GM19035 (cell line): ENCODE measurements around the gene PLEKHA8.
A peak's percentile ranks its signal among the peaks of the same experiment; 100 is the strongest.
"Not testable (repeated sequence)": the region's sequence is repeated elsewhere in the genome, so short reads cannot be mapped to it uniquely, and the experiment has no call there.

ENCODE experiments used
- ATAC-seq: cut with Tn5 transposase; IDR thresholded peaks from one replicate; pipeline ENCODE4 v1.9.1; 2021; ENCODE audit not compliant: unreplicated experiment

The PLEKHA8 gene

DNA sequence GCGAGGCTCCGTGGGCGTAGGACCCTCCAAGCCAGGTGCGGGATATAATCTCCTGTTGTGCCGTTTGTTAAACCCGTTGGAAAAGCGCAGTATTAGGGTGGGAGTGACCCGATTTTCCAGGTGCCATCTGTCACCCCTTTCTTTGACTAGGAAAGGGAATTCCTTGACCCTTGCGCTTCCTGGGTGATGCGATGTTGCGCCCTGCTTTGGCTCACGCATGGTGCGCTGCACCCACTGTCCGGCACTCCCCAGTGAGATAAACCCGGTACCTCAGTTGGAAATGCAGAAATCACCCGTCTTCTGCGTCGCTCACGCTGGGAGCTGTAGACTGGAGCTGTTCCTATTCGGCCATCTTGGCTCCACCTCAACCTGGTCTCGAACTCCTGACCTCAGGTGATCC, 70.4 kb downstream of the PLEKHA8 start:
- ATAC-seq = not testable (repeated sequence)

DNA sequence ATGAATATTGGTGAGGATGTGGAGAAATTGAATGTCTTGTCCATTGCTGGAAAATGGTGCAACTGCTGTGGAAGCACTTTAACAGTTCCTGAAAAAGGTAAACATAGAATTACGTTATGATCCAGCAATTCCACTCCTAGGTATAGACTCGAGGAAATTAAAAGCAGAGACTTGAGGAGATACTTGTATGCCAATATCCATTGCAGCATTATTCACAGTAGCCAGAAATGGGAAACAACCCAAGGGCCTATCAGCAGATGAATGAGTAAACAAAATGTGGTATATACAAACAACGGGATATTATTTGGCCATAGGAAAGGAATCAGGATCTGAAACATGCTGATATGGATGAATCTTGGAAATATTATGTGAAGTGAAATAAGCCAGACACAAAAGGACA, 74.1 kb downstream of the PLEKHA8 start:
- ATAC-seq = no peak

DNA sequence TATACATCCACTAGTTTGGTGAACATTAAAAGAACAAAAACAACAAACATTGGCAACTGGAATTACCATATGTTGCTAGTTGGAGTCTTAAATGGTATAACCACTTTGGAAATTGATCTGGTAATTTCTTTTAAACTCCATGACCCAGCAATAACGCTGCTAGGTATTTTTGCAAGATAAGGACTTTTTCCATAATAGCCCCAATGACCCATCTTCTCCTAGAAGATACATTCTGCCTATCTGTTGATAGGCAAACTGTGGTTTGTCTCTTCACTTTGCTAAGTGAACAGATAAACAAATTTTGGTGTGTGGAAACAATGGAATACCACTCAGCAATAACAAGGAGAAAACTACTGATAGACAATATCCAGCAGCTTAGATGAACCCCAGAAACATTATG, 75.9 kb downstream of the PLEKHA8 start:
- no peak for ATAC-seq

DNA sequence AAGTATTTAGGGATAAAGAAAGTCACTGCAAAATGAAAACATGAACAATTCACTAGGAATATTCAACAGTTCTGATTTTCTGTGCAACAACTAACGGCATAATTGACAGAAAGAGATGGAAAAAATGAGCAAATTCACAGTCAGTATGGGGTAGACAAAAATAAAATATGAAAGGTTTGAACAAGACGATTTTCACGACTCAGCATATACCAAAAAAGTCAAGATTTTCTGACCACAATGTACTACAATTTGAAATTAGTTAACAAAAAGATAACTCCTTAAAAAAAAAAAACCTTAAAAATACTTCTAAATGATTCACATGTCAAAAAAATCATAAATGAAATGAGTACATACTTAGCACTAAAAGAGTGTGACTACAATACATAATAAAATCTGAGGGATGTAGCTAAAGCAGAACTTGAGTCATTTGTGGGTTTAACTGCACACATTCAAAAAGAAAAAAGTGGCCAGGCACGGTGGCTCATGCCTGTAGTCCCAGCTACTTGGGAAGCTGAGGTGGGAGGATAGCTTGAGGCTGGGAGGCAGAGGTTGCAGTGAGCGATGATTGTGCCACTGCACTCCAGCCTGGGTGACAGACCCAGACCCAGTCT, 84.0 kb downstream of the PLEKHA8 start:
- ATAC-seq = no peak

DNA sequence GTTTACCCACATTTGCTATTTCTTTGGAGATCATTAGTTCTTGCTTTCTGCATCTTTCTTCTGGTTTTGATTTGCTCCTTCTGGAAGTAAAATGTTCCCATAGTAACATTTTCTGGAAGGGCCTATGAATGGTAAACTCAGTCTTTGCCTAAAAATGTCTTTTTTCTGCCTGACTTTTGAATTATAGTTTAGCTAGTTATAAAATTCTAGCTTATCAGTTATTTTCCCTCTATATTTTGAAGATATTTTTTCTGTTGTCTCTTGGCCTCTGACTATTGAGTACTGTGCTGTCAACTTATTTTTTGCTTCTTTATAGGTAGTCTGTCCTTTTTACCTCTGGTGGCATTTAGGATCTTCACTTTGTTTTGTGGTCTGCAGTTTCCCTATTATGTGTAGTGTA, 84.9 kb downstream of the PLEKHA8 start:
- no peak for ATAC-seq

DNA sequence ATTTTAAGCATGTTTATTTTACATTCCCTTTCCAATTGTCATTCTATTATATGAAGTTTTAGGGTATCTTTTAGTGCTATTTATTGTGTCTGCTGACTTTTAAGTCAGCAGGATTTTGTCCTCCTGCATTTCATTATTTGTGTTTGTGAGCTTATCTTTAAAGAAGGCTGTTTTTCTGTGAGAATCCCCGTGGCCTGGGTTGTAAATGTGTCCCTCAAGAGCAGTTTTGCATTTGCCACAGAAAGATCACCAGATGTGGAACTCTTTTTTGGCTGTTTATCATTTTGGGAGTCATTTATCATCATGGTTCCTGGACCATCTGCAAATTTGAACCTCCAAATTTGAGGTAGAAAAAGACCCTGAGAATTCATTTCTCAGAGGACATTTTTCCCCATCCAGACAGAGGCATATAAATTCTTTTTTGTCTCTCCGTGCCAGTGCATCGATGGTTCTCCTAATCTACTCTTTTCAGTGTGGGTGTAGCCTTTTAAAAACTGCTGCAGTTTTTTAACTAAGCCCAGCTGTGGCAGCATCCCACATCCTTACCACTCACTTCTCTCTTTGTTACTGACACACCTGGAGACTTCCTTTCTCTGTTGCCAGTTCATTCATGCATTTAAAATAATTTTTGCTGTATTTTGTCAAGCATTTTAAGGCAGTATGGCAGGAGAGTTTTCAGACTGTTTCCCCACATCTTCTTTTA, 86.5 kb downstream of the PLEKHA8 start:
- no peak for ATAC-seq

DNA sequence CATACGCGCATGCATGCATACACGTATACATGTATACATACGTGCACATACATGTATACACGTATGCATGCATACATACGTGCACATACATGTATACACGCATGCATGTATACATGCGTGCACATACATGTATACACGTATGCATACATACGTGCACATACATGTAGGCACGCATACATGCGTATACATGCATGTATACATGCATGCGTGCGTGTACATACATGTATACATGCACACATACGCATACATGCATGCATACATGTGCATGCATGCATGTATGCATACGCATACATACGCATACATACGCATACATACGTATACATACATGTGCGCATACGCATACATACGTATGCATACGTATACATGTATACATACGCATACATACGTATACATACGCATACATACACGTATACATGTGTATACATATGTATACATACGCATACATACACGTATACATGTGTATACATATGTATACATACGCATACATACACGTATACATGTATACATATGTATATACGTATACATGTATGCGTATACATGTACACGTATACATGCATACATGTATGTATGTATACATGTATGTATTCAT, 87.6 kb downstream of the PLEKHA8 start:
- no peak for ATAC-seq

DNA sequence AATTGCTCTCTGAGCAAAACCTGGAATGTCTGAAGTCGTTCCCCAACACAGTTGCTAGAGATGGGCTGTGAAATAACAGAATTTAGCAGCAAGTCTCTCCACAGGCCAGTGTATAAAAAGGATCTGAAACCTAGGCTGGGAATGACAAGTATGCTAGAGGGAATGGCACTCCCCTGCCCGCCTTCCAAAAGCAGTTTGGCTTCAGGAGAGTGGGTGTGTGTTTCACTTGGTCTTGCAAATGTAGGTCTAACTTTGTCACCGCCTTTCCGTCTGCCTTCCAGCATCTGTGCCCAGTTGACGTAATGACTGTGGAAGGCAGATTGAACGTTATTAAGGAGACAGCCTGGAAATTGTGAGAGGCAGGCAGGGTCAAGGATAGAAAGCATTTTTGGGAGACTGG, 88.6 kb downstream of the PLEKHA8 start:
- no peak for ATAC-seq

DNA sequence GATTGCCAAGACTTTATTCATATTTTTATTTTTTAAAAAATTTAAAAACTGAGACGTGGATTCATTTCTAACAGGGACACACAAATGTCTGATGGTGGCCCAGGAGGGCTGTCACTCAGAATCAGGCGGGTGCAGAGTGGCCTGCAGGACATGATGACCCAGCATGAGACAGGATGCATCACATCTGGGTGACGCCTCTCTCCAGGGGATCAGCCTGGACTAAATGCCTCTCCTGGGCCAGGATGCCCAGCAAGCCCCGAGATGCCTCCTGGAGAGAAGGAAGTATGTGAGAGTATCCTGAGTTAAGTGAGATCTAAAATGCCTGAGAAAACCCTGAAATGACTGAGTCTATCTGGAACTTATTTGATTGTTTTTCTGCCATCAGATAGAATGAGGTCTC, 89.7 kb downstream of the PLEKHA8 start:
- ATAC-seq = no peak

DNA sequence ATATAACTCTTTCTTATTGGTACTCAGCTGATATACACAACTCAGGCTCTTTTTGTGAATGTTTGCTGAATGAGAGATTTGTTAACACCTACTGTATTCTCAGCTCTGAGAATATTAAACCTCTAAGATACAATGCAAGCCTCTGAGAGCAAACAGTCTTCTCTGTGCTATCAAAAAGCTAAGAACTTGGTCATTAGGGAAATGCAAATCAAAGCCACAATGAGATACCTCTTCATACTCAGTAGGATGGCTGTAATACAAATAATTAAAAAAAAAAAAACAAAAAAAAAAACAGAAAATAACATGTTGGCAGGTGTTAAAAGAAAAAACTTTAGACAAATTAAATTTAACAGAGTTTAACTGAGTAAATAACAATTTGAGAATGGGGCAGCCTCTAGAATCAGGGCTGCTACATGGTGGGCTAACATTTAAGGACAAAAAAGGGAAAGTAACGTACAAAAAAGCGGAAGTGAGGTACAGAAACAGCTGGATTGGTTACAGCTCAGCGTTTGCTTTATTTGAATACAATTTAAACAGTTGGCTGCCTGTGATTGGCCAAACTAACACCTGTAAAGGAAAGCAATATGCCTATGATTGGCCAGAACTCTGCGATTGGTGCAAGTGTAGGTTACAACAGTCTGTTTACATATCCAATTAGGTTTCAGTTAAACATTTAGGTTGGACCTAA, 91.8 kb downstream of the PLEKHA8 start:
- no peak for ATAC-seq

DNA sequence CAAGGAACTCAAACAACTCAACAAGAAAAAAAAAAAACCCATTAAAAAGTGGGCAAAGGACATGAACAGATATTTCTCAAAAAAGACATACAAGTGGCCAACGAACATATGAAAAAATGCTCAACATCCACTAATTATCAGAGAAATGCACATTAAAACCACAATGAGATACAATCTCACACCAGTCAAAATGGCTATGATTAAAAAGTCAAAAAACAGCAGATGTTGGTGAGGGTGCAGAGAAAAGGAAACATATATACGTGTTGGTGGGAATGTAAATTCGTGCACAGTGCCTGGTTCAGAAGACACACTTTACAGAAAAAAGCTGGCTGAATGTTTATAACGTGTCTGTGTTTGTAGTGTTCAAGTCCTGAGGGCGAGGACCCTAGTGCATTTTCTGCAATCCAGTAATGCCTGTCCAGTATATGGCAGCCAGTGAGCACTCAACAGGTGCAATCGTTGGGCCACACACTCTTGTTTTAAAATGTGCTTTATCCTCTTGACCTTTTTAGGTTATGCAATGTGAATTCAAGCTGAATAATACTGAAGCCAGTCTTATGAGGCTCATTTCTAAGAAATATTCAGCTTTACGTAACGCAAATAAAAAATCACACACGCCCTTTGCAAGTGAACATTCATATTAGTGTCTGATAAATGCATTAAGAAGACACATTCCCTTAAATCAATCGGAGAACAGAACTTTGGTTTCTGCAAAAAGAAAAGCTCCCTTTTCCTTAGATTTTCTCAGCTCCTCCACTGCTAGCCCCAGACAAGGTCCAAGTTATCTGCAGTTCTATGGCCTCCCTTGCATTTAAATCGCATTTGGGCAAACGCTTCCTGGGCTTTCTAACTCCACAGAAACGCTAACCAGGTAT, 105.8 kb downstream of the PLEKHA8 start:
- no peak for ATAC-seq

DNA sequence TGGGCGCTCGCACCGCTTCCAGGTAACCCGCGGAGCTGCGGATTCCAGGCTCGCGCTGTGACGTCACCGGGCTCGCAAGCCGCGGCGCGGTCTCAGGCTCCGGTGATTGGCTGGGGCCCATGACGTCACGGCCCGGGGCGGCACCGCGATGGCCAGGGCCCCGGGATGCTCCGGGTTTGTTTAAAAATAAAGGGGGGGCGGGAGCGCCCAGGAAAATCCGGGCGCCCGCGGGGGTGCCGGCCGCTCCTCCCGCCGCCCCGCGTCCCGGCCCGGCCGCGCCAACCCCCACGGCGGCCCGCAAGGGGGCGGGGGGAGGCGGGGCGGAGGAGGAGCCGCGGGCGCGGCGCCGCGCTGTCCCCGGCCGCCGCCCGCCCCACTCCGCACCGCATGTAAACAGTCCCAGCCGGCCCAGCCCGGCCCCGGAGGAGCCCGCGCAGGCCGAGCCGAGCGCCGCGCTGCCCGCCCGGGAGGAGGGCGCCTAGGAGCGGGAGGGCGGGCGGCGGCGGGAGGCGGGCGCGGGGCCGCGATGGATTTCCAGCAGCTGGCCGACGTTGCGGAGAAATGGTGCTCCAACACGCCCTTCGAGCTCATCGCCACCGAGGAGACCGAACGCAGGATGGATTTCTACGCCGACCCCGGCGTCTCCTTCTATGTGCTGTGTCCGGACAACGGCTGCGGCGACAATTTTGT, 106.5 kb downstream of the PLEKHA8 start, which contains the start of gene MTURN:
Gene MTURN, plus strand, starts transcription at position 376 of the 690 bp plus-strand sequence. Its CDS starts 151 bp downstream, at position 527.
- ATAC-seq = peak; percentile 85

DNA sequence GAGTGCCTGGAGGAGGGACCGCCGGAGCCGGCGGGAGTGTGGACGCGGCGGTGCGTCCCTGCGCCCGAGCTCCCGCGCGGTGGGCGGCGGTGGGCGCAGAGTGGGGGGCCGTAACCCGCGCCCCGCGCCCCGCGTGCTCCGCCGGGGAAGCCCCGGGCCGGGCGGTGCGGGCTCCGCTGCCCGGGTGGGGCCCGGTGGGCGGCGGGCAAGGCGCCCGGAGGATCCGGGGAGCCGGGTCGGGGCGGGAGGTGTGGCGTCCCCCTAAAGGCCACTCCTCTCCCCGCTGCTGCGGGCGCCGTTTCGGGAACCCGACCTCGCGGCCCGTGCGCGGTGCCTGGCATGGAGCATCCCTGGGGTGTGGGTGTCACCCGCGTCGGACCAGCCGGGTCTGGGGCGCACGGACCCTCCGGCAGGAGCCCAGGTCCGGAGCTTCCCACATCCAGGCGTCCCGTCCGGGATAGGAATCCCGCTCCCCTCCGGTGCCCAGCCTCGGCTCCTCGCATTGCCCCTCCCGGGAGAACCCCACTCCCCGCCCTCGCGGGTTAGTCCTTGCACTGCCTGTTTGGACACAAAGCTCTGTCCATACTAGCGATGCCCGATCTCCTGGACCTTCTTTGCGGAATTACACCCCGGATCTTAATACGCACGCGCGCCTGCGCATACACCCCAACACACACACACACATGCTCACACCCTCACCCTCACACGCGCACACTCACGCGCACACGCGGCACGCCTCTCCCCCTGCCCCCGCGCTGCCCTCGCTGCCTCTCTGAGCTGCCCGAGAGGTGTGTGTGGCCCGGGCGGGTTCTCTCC, 107.3 kb downstream of the PLEKHA8 start:
- ATAC-seq = peak; percentile 34

DNA sequence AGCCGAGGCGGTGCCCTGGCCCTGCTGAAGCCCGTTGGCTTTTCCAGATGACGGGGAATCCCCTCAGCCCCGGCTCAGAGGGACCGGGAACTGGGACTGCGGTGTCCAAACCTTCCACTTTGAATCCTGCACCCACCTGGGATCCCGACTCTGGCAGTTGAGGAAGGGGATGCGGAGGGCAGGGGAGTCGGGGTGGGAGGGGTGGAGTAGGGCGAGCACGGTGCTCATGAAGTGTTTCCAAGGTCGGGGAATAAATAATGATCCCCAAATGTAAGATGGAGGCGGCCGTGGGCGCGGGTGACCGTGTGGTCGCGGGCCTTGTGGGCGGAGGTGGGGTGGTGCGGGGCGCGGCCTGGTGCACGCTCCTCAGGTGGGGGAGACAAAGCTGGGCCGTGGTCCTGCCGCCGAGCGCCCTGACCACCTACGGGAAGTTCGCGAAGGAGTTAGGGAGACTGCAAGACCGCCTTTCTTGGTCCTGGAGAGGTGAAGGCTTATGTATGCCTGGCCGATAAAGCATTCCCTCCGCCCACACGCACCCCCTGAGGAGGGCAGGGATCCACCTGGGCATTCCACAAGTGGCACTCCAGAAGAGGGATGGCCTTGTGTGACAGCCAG, 108.0 kb downstream of the PLEKHA8 start:
- ATAC-seq = no peak

DNA sequence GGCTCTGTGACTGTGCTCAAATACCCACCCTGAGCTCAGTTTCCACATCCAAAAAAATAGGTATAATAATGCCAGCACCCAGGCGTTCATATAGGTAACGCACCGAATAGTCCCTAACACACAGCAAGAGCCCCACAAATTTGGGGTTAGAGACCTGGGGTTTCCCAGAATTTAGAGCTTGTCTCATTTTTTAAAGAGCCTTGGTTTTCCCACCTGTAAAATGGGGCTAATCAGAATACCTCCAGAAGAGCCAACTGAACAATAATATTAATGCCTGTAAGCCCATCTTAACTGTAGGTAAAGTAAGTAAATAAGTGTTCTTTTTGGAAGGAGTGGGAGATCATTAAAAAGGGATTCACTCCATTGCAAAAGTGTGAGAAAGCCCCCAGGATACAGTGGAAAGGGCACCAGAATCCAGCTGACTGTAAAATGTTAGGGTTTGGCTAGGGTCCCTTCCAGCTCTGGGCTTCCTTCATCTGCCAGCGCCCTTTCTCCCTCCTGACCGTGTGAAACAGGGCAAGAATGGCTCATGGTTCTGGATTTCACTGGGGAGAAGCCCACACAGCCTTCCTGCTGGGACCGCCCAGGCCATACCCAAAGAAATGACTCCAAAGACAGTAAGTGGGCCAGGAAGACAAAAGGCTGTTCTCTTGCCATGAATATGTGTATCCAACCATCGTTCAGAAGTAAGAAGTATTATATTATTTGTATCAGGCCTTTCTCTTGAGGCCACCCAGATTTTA, 108.7 kb downstream of the PLEKHA8 start:
- no peak for ATAC-seq

DNA sequence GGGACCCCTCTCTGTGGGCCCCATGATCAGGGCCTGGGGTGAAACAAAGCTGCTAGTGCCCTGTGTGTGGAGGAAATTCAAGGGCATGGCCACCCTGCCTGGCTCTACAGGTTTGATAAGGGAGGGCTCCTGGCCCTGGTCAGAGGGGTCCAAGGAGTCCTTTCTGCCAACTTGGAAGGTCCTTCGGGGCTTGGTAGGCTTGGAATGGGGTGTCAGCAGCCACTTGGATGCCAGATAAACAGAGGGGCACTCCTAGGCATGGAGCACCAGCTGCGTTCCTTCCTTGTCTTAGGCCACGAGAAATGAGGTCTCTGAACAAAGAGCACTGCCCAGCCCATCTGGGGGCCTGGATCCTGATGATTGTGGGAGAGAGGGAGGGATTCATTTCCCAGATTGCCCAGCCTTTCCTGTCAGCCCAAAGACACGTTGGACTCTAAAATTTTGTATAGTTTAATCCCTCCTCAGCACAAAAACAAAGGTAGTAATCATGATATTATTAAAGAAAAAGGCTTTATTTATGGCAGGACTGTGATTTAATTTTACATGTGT, 111.7 kb downstream of the PLEKHA8 start:
- ATAC-seq = no peak

DNA sequence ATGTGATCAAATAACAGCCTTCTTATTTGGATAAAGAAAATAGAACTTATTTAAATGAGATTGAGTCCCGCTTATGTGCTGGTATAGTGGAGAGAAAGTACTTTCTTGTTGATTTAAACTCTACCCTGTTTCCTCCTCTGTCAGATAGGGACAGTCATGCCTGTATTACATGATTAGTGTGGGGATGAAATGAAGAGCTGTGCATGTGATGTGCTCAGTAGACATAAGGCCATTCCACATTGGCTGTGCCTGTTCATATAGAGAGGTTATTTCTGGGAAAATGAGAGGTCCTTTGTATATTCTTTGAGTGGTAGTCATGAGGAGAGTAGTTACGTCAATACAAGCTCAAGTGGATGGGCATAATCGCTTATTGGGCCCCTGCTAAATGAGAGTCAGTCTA, 112.2 kb downstream of the PLEKHA8 start:
- no peak for ATAC-seq

DNA sequence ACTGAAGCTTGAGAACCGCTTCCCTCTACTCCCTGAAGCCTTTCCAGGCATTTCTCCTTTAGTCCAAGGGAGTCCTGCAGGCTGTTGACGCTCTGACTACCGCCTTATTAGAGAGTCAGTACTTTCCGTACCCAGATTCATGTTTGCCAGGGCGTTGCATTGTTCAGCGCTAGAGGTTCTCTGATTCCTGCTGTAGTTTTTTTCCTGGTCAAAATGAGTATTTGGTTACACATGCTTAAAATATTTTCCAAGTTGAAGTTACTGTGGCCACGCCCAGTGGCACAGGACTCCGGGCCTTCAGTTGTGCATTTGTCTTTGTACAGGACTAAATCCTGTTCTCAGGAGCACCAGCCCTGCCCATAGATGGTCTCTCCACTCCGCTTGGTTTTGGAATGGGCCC, 114.5 kb downstream of the PLEKHA8 start:
- no peak for ATAC-seq
